ENCODE data around the gene EHHADH. TPM values are rescaled to one million over a fixed set of nuclear protein-coding genes. Genes with fewer than 3 reads are reported as not detected.
"Not testable (repeated sequence)": the region's sequence is repeated elsewhere in the genome, so short reads cannot be mapped to it uniquely, and the experiment has no call there.

Gene EHHADH
- total and polyA plus RNA-seq, 9 of the 15 experiments (the other 6 are each of a cell fraction or from before 2014, with no cell fraction given): 3.6 to 6.4 (median 5.4) TPM

GRCh38 chr3:185254799-185255198 is 950 bp upstream of the EHHADH start:
- TF ChIP-seq ETS1 (conservative IDR thresholded peaks at IDR 0.05; ENCODE audit: control insufficient read depth, low read depth, low read length): no peak
- no peak for TF ChIP-seq ZEB2 (IDR thresholded peaks at IDR 0.05)
- TF ChIP-seq MAFG (tag; conservative IDR thresholded peaks at IDR 0.05): 0 out of 2 replicates have a peak, but pooled peaks have one; percentile 14
- TF ChIP-seq BACH1 (tag; IDR thresholded peaks at IDR 0.05): no peak
- no peak for TF ChIP-seq TCF7L2 (IDR thresholded peaks at IDR 0.05; ENCODE audit: low read depth, low read length)
- no peak for TF ChIP-seq DDX20 (tag; IDR thresholded peaks at IDR 0.05; ENCODE audit: low read depth)
- TF ChIP-seq CBX8 (IDR thresholded peaks at IDR 0.05; ENCODE audit: borderline replicate concordance, extremely low read depth, low read depth, low read length, poor library complexity, severe bottlenecking): no peak
- TF ChIP-seq HDAC2 (IDR thresholded peaks at IDR 0.05): no peak
- no peak for TF ChIP-seq RBM17 (IDR thresholded peaks at IDR 0.05; ENCODE audit: borderline replicate concordance, low read depth, low read length)
- peak; percentile 58 for TF ChIP-seq ZNF316 (IDR thresholded peaks at IDR 0.05)
- no peak for TF ChIP-seq MAFK (IDR thresholded peaks at IDR 0.05; ENCODE audit: low read length)
- TF ChIP-seq NFE2 (IDR thresholded peaks at IDR 0.05; ENCODE audit: low read depth): no peak
- TF ChIP-seq SNRNP70 (optimal IDR thresholded peaks at IDR 0.05; ENCODE audit: low read depth, low read length): no peak
- no peak for TF ChIP-seq ZNF395 (CRISPR knock-in tag; IDR thresholded peaks at IDR 0.05)
- TF ChIP-seq PTRF (tag; IDR thresholded peaks at IDR 0.05): no peak
- no peaks in the 10 kb centered on the region for H4K20me1 ChIP-seq (replicated peaks; ENCODE audit: control insufficient read depth, insufficient read depth, low read length)
- POLR2A ChIA-PET: interaction anchor here (1.2 kb wide), 1 partner anchor 10 kb away, joined by 3 read pairs; no protein-coding TSS in a partner anchor
- BruUV-seq (replicated peaks): no TSS peak
- whole genome bisulfite sequencing (ENCODE audit: insufficient coverage, low coverage, missing lambda C conversion rate): 63% methylated on average over 4 of the region's 4 CpGs
- peak overlapping the region; percentile 92 for H2AFZ ChIP-seq (ENCODE audit: low read depth, low read length)
- no peak overlapping the region for H3K9ac ChIP-seq (ENCODE audit: insufficient read depth in 1 of 2, low read depth in 2 of 2, low read length in 2 of 2)
- H3K79me2 ChIP-seq (ENCODE audit: control insufficient read depth, insufficient read depth, low read length): no peaks in the 10 kb centered on the region; the same call in 2 of the 3 replicates
- 0 out of 2 replicates have a peak, but pooled peaks cover 3% of the 10 kb centered on the region for H3K9me3 ChIP-seq (replicated peaks; ENCODE audit: control insufficient read depth, insufficient read depth, low read depth, low read length)
- H3K4me1 ChIP-seq (replicated peaks in 1 of 2; ENCODE audit: control insufficient read depth in 2 of 2, insufficient read depth in 2 of 2, low read length in 2 of 2): peaks cover 5 to 6% of the 10 kb centered on the region in 2 experiments; a peak in 3 of 5 replicates
- no peak for FAIRE-seq
- H3K9me1 ChIP-seq (ENCODE audit: control insufficient read depth, insufficient read depth, low read length): no peaks in the 10 kb centered on the region
- H3K27me3 ChIP-seq (ENCODE audit: control insufficient read depth in 2 of 2, insufficient read depth in 2 of 2, low read length in 2 of 2): no peaks in the 10 kb centered on the region
- CTCF ChIA-PET (ENCODE audit: low intra/inter-chr PET ratio): no interaction called here
- no peak overlapping the region for H3K27ac ChIP-seq (ENCODE audit: extremely low read depth, low read depth, low read length)
- ATAC-seq: no peak
- H3K4me3 ChIP-seq: no peak overlapping the region
- DNase-seq (ENCODE audit: extremely low read depth in 1 of 4, low spot score in 3 of 4): no peak
- no peaks in the 10 kb centered on the region for H3K36me3 ChIP-seq (ENCODE audit: control insufficient read depth, insufficient read depth, low read length)
- intact Hi-C loops (cut with micrococcal nuclease): no loop called here
- H3K4me2 ChIP-seq (ENCODE audit: insufficient read depth, low read length): no peak overlapping the region
- in situ Hi-C loops (cut with MboI): no loop called here

- H3K9ac ChIP-seq (ENCODE audit: insufficient read depth in 1 of 2, low read depth in 2 of 2, low read length in 2 of 2); H3K36me3 ChIP-seq (ENCODE audit: control insufficient read depth, insufficient read depth, low read length); FAIRE-seq; H3K4me1 ChIP-seq (replicated peaks in 1 of 2; ENCODE audit: control insufficient read depth in 2 of 2, insufficient read depth in 2 of 2, low read length in 2 of 2); in situ Hi-C loops (cut with MboI); H3K27ac ChIP-seq (ENCODE audit: extremely low read depth, low read depth, low read length); H4K20me1 ChIP-seq (replicated peaks; ENCODE audit: control insufficient read depth, insufficient read depth, low read length); H2AFZ ChIP-seq (ENCODE audit: low read depth, low read length); intact Hi-C loops (cut with micrococcal nuclease); H3K79me2 ChIP-seq (ENCODE audit: control insufficient read depth, insufficient read depth, low read length); BruUV-seq (replicated peaks); ATAC-seq; H3K9me3 ChIP-seq (replicated peaks; ENCODE audit: control insufficient read depth, insufficient read depth, low read depth, low read length); H3K27me3 ChIP-seq (ENCODE audit: control insufficient read depth in 2 of 2, insufficient read depth in 2 of 2, low read length in 2 of 2); DNase-seq (ENCODE audit: extremely low read depth in 1 of 4, low spot score in 3 of 4); H3K9me1 ChIP-seq (ENCODE audit: control insufficient read depth, insufficient read depth, low read length): not testable (repeated sequence)
- POLR2A ChIA-PET: interaction anchor here (0.9 kb wide), 1 partner anchor 11 kb away, joined by 3 read pairs; no protein-coding TSS in a partner anchor
- Histone ChIP-seq H3K4me3 (peak overlapping the region; percentile 53; the same call in 1 of the 2 replicates), H3K4me2 (ENCODE audit: insufficient read depth, low read length) (peak overlapping the region; percentile 77; the same call in 1 of the 2 replicates)
- CTCF ChIA-PET (ENCODE audit: low intra/inter-chr PET ratio): interaction anchor here (0.6 kb wide), 1 partner anchor 333 kb away, joined by 3 read pairs; the partner anchor contains the start of gene SENP2
- 48% methylated on average over 3 of the region's 4 CpGs for WGBS (ENCODE audit: insufficient coverage, low coverage, missing lambda C conversion rate)
These were observed 716 bp downstream of the EHHADH start for GRCh38 chr3:185253133-185253532.

All from K562 (cell line).